Subcutaneous abdominal adipose tissue (tissue), 5 donors: ENCODE data around the gene SHB.
"Not testable (repeated sequence)": the region's sequence is repeated elsewhere in the genome, so short reads cannot be mapped to it uniquely, and the experiment has no call there.

Experiments
- H3K27ac ChIP-seq: one replicate; pipeline ENCODE4 v1.7.0; 2013; ENCODE audit warnings: low read depth, mild to moderate bottlenecking, inconsistent platforms, low read length, moderate library complexity
- H3K27me3 ChIP-seq, 5 donors: one replicate each; pipeline ENCODE4 v1.7.0; 2013; ENCODE audit warnings: low read length in 5 of 5, inconsistent platforms in 1 of 5; ENCODE audit not compliant: control insufficient read depth in 5 of 5, insufficient read depth in 4 of 5
- H3K36me3 ChIP-seq, 5 donors: one replicate each; pipeline ENCODE4 v1.7.0; 2013; ENCODE audit warnings: low read length in 5 of 5; ENCODE audit not compliant: control insufficient read depth in 5 of 5, insufficient read depth in 5 of 5
- H3K4me1 ChIP-seq, 5 donors: one replicate each; pipeline ENCODE4 v1.7.0; 2013; ENCODE audit warnings: low read length in 5 of 5, mild to moderate bottlenecking in 3 of 5, moderate library complexity in 1 of 5; ENCODE audit not compliant: control insufficient read depth in 5 of 5, insufficient read depth in 5 of 5
- H3K4me3 ChIP-seq, 5 donors: one replicate each; pipeline ENCODE4 v1.7.0; 2013; ENCODE audit warnings: low read length in 5 of 5, low read depth in 1 of 5
- H3K9ac ChIP-seq, 5 donors: one replicate each; pipeline ENCODE4 v1.7.0; 2013; ENCODE audit warnings: low read length in 5 of 5, mild to moderate bottlenecking in 4 of 5, moderate library complexity in 3 of 5
- H3K9me3 ChIP-seq, 5 donors: one replicate each; pipeline ENCODE4 v1.7.0; 2013; ENCODE audit warnings: low read length in 5 of 5; ENCODE audit not compliant: control insufficient read depth in 5 of 5
- donor health status: healthy.
- donor health status: healthy.
- donor health status: healthy.
- donor health status: healthy.
- donor health status: healthy.

SHB gene

DNA sequence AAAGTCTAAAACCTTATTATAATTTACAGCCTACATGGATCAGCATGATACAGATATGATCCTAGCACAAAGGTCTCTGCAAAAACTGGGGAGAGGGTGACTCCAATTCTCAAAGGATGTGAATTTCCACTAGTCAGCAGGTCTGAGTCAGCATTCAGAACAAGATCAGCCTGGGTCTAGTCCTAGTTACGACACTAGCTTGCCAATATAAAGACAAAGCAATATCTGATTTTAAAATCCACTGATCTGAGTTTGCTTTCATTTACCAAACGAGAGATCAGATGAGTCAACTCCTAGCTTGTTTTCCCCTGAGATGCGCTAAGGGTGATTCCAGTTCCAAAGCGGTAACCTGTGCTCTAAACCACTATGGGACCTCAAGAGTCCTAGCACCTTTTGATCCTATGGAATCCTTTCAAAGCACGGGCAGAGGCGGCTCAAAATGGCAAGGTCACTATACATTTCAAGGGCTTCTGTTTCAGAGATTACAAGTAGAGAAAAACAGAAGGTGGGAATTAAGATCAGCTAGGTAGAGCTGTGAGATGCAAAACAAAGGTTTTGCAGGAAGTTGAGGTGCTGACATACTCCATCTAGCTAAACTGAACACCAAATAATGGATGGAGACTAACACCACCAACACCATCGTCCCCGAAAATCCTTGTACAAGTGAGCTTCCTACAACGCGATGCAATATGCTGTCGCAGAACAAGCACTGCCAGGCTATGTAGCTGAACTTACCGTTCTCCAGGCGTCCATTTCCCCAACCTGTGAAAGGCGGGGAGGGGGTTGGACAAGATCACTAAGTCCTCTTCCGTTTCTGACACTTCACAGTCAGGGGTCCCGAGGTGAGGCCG is 166.0 kb downstream of the SHB start:
- H3K4me1 ChIP-seq: peaks cover 5 to 48% (median 40%) of the 10 kb centered on the region in 5 donors
- H3K9me3 ChIP-seq: no peaks in the 10 kb centered on the region
- H3K27ac ChIP-seq: peak overlapping the region; percentile 95
- peaks cover 3 to 10% (median 9%) of the 10 kb centered on the region in 5 donors for H3K36me3 ChIP-seq
- peak overlapping the region; percentile 85 to 95 (median 94) for H3K4me3 ChIP-seq
- H3K9ac ChIP-seq: peak overlapping the region; percentile 86 to 100 (median 94)
- H3K27me3 ChIP-seq: no peaks in the 10 kb centered on the region

DNA sequence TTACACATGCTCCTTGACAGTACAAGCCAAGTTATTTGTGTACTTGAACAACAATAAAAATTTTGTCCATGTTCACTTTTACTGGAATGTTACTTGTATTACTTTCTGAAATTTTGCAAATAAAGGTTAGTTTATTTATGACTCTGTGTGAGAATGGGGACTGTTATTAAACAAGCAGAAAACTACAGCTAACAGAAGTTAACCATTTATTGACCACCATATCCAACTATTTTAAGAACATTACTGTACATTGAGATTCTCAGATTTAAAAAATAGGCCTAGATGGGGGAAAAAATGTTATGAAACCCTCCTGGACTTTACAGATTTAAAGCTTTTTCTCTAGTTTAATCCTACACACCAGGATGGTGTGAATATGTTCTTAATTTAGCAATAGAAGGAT is 166.9 kb downstream of the SHB start:
- Histone ChIP-seq H3K9ac (peak overlapping the region in 4 of 5 donors; percentile 0 to 94 (median 58)), H3K4me3 (peak overlapping the region in 4 of 5 donors; percentile 85 to 95 (median 94)), H3K4me1 (peaks cover 5 to 49% (median 40%) of the 10 kb centered on the region in 5 donors)

DNA sequence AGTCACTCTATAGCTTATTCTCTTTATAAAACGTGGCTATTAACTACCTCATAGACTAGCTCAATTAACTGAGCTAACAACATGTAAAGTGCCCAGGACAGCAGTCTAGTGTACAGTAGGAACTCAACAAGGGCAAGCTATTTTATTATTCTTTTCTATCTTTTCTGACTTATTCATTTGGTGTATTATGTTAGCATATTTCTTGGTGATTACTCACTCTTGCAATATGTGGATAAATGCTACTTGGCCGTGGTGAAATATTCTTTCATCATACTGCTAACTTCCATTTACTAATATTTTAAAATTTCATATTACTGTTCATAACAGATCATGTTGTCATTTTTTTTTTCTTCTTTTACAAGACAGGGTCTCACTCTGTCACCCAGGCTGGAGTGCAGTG is 170.0 kb downstream of the SHB start:
- H3K4me3 ChIP-seq: no peak overlapping the region
- H3K9me3 ChIP-seq: no peaks in the 10 kb centered on the region
- H3K9ac ChIP-seq: peak overlapping the region in 1 of 5 donors; percentile 53
- peaks cover 21 to 40% (median 36%) of the 10 kb centered on the region in 5 donors for H3K36me3 ChIP-seq
- H3K27me3 ChIP-seq: no peaks in the 10 kb centered on the region
- peak overlapping the region; percentile 76 for H3K27ac ChIP-seq
- H3K4me1 ChIP-seq: peaks cover 5 to 38% (median 29%) of the 10 kb centered on the region in 5 donors

More for the DNA sequence above, 166.9 kb downstream of the SHB start:
- H3K27ac ChIP-seq: peak overlapping the region; percentile 88
- peaks cover 9 to 14% (median 12%) of the 10 kb centered on the region in 5 donors for H3K36me3 ChIP-seq
- no peaks in the 10 kb centered on the region for H3K9me3 ChIP-seq
- H3K27me3 ChIP-seq: no peaks in the 10 kb centered on the region

DNA sequence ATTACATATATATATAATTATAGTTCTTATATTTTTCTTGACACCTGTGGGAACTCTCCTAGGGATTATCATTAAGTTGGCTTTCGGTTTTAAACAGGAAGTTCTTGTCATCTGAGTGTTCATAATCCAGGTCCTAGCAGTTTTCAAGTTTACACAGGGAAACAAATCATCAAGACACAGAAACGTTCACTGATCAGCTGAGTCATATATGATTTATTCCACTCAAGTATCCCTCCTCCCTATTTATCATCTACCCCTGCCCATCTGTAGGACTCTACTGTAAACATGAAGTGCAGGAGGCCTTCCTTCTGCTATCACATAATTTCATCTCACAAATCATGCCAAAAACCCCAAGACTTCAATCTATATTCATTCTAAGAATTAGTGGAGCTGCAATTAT is 171.4 kb downstream of the SHB start:
- no peak overlapping the region for H3K4me3 ChIP-seq
- H3K36me3 ChIP-seq: peaks cover 30 to 53% (median 47%) of the 10 kb centered on the region in 5 donors
- no peaks in the 10 kb centered on the region for H3K9me3 ChIP-seq
- peaks cover under 1 to 31% (median 17%) of the 10 kb centered on the region in 5 donors for H3K4me1 ChIP-seq
- H3K9ac ChIP-seq: no peak overlapping the region
- no peak overlapping the region for H3K27ac ChIP-seq
- no peaks in the 10 kb centered on the region for H3K27me3 ChIP-seq

DNA sequence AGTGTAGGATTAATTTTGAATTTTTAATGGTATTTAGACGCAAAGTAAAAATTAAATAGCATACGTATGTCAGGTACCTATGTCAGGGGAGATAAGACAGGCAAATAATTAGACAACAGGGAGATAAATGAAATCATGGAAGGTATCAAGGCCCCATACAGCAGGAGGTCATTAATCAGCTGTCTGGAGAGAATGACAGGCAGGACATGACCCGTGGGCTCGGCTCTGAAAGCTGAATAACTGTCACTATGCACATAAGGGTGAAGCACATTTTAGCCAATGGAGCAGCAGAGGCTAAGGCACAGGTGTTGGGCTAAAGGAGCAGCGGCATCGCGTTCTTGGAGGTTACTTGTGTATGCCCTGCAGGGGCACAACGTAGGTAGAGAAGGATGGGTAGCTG is 177.0 kb downstream of the SHB start:
- no peaks in the 10 kb centered on the region for H3K9me3 ChIP-seq
- H3K4me1 ChIP-seq: no peaks in the 10 kb centered on the region
- H3K9ac ChIP-seq: no peak overlapping the region
- H3K36me3 ChIP-seq: peaks cover 23 to 67% (median 44%) of the 10 kb centered on the region in 5 donors
- H3K4me3 ChIP-seq: no peak overlapping the region
- H3K27me3 ChIP-seq: no peaks in the 10 kb centered on the region
- H3K27ac ChIP-seq: no peak overlapping the region

DNA sequence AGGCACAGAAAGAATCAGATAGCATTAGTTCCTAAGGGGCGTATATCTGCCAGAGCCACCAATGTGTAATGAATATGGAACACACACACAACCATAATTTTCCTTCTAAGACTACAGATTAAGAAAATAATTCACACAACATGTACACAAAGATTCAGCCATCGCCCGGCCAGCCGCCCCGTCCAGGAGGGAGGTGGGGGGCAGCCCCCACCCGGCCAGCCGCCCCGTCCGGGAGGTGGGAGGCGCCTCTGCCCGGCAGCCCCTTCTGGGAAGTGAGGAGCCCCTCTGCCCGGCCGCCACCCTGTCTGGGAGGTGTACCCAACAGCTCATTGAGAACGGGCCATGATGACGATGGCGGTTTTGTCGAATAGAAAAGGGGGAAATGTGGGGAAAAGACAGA is 178.0 kb downstream of the SHB start:
- H3K9me3 ChIP-seq, H3K9ac ChIP-seq, H3K27ac ChIP-seq, H3K4me1 ChIP-seq, H3K4me3 ChIP-seq, H3K27me3 ChIP-seq: not testable (repeated sequence)
- peaks cover 19 to 60% (median 35%) of the 10 kb centered on the region in 5 donors for H3K36me3 ChIP-seq

DNA sequence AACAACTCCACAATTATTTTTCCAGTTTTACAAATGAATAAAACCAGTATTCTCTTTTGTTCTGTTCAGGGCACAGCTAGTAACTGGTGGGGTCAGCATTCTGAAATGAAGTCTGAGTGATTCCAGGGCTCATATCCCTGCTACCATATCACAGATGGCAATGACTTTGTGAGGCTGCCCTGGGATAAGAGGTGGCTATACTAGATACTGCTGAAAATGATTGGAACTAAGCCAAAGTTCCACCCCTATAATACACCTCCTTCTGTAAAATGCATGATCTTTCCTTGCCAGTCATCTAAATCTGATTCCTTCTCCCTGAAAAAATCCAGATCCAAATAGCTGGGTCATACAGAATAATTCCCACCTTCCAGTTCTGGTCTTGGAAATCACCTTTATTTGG is 179.5 kb downstream of the SHB start:
- no peak overlapping the region for H3K9ac ChIP-seq

DNA sequence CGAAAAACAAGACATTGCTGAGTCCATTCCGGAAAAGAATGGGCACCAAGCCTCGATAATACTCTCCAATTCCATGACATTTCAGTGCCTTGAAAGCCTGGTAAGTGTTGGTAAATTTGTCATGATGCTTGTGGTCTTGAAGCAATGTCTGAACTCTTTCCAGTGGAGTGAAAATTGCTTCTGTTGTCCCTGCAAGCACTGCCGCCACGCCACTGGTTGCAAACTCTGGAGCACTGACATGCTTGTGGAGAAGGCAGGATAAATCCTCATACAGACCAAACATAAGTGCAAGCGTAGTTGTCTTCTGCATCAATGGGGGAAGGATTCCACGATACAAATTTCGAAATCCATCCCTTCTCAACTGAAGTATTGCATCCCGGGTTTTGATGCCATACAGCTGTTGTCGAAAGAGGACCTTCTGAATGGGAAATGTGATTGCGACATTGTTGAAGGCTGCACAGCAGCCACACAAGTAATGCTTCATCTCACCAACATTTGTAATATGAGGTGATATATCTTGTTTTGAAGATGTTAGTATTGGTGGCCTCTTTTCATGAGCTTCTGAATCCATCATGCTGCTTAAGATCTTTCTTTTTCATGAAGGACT is 180.9 kb downstream of the SHB start:
- not testable (repeated sequence) for H3K4me1 ChIP-seq, H3K4me3 ChIP-seq, H3K9ac ChIP-seq, H3K9me3 ChIP-seq, H3K27ac ChIP-seq, H3K27me3 ChIP-seq
- peaks cover 4 to 41% (median 17%) of the 10 kb centered on the region in 5 donors for H3K36me3 ChIP-seq

More for the DNA sequence above, 179.5 kb downstream of the SHB start:
- Histone ChIP-seq H3K36me3 (peaks cover 13 to 52% (median 27%) of the 10 kb centered on the region in 5 donors), H3K4me1 (no peaks in the 10 kb centered on the region), H3K27ac (peak overlapping the region; percentile 20), H3K4me3 (no peak overlapping the region), H3K27me3 (no peaks in the 10 kb centered on the region), H3K9me3 (no peaks in the 10 kb centered on the region)

DNA sequence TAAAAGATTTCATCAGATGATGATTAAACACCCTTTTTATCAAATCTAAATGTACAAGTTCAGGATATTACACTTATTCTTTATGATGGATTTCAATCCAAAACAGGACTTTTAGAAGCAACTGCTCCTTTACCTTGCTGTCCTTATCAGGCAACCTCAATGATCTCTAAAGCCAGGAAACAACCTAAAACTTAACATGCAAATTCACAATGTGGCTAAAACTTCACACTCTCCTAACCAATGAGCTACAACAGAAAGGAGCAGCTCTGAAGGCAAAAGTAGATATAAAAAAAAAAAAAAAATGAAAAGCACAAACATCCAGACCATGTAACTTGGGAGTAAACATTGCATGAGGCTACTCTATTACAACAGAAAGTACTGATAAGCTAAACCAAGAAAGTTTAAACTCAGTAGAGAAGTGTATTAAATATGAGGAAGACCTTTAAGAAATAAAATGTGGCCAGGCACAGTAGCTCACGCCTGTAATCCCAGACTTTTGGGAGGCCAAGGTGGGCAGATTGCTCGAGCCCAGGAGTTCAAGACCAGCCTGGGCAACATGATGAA is 188.0 kb downstream of the SHB start:
- Histone ChIP-seq H3K9me3 (no peaks in the 10 kb centered on the region), H3K4me1 (peaks cover 0 to 2% (median 0%) of the 10 kb centered on the region in 5 donors), H3K9ac (no peak overlapping the region), H3K36me3 (peaks cover 9 to 38% (median 18%) of the 10 kb centered on the region in 5 donors), H3K4me3 (no peak overlapping the region), H3K27ac (no peak overlapping the region), H3K27me3 (no peaks in the 10 kb centered on the region)

DNA sequence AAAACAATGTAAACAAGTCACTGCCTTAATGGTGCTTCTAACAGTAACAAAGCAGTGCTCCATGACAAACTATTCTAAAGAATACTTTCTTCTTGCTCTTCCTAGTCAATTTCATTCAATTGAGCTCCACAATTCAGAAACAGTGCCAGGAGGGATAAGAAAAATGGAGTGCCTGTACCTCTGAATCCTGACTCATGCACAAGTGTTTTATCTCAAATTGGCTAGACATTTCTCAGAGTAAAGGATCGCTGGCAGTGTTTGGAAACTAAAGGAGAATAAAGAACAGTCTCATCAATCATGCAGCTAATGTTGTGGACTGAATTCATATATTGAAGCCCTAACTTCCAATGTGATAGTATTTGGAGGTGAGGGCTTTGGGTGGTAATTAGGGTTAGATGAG is 192.7 kb downstream of the SHB start:
- Histone ChIP-seq H3K4me3 (no peak overlapping the region), H3K36me3 (peaks cover 9 to 30% (median 15%) of the 10 kb centered on the region in 5 donors), H3K27me3 (no peaks in the 10 kb centered on the region), H3K4me1 (no peaks in the 10 kb centered on the region), H3K9me3 (no peaks in the 10 kb centered on the region), H3K9ac (no peak overlapping the region), H3K27ac (no peak overlapping the region)
